Measurements from ENCODE around the gene MRPL19.

DNA sequence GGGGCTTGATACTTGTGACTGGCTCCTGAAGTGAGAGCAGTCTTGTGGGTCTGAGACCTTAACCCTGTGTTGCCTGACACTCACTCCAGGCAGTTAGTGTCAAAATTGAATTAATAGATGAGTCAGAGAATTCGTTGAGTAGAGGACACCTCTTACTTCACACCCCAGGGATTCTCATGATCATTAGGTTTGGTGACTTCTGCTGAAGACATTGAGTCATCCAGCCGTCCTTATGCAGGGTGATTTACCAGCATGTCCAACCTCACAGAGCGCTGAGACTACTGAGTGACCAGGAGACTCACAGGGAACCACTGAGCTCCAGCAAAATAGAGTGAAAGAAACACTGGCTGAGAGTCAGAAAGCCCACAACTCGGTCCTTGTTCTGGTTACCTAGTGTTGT is 49.8 kb upstream of the MRPL19 start:
- TF ChIP-seq, protein P1, sequence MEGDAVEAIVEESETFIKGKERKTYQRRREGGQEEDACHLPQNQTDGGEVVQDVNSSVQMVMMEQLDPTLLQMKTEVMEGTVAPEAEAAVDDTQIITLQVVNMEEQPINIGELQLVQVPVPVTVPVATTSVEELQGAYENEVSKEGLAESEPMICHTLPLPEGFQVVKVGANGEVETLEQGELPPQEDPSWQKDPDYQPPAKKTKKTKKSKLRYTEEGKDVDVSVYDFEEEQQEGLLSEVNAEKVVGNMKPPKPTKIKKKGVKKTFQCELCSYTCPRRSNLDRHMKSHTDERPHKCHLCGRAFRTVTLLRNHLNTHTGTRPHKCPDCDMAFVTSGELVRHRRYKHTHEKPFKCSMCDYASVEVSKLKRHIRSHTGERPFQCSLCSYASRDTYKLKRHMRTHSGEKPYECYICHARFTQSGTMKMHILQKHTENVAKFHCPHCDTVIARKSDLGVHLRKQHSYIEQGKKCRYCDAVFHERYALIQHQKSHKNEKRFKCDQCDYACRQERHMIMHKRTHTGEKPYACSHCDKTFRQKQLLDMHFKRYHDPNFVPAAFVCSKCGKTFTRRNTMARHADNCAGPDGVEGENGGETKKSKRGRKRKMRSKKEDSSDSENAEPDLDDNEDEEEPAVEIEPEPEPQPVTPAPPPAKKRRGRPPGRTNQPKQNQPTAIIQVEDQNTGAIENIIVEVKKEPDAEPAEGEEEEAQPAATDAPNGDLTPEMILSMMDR (IDR thresholded peaks at IDR 0.05; ENCODE audit: borderline replicate concordance, extremely low read depth, low read length, poor library complexity, severe bottlenecking) = no peak
- TF ChIP-seq EZH2 (IDR thresholded peaks at IDR 0.05; ENCODE audit: borderline replicate concordance, low read depth, low read length, severe bottlenecking) = no peak
